Right lobe of liver (tissue), 6 donors: ENCODE measurements around the gene ZNF579. TPM values are rescaled to one million over a fixed set of nuclear protein-coding genes. Genes with fewer than 3 reads are reported as not detected.
"Not testable (repeated sequence)": the region's sequence is repeated elsewhere in the genome, so short reads cannot be mapped to it uniquely, and the experiment has no call there.

Experiments
- ATAC-seq, 4 donors: fragments of 200-7000 bp; cut with Tn5 transposase; one replicate each; pipeline ENCODE4 v1.9.1; 2020; ENCODE audit warnings: mild to moderate bottlenecking in 4 of 4, moderate library complexity in 4 of 4
- DNase-seq, 3 donors: peaks; one replicate each; pipeline ENCODE4 v3.0.0-alpha.2; 2020
- H3K27ac ChIP-seq, 3 donors: fragments of 200-600 bp; one replicate each; pipeline ENCODE4 v1.8.0; 2022
- H3K27me3 ChIP-seq, 2 donors: fragments of 200-600 bp; one replicate each; pipeline ENCODE4 v1.8.0; 2022
- H3K36me3 ChIP-seq, 4 donors: fragments of 200-600 bp; sonication (generic) in 1 of 4; one replicate each; pipeline versions ENCODE4 v1.5.1 to v1.8.0; 2017 to 2022; ENCODE audit warnings: control low read depth in 1 of 4
- H3K4me1 ChIP-seq, 4 donors: fragments of 200-600 bp; sonication (generic) in 1 of 4; one replicate each; pipeline versions ENCODE4 v1.5.1 to v1.8.0; 2017 to 2022; ENCODE audit warnings: control low read depth in 1 of 4
- H3K4me3 ChIP-seq, 3 donors: fragments of 200-600 bp; one replicate each; pipeline ENCODE4 v1.8.0; 2022
- H3K9me3 ChIP-seq, 4 donors: fragments of 200-600 bp; sonication (generic) in 1 of 4; one replicate each; pipeline versions ENCODE4 v1.5.1 to v1.8.0; 2017 to 2022; ENCODE audit warnings: control low read depth in 1 of 4
- POLR2A ChIP-seq: fragments of 450-650 bp; IDR thresholded peaks from one replicate; pipeline ENCODE4 v1.6.1; 2017; ENCODE audit warnings: antibody characterized with exemption, mild to moderate bottlenecking
- WGBS: methylation state at CpG from one replicate; pipeline ENCODE4 v1.1.6; 2018; ENCODE audit warnings: low coverage, low lambda C conversion rate; ENCODE audit not compliant: insufficient coverage; ENCODE audit errors: missing lambda C conversion rate; 5-methylcytosine and 5-hydroxymethylcytosine counted together
- intact Hi-C, 2 donors: fragments of 100-400 bp; cut with DNase I; formaldehyde crosslinking; loops; one replicate each; pipeline versions ENCODE4 v1.11.2 to v1.14.1; 2022
- total RNA-seq, 6 experiments: library from RNA; depleted of rRNA in 2 of 6; stranded (reverse); fragments of >200 nt in 2 of 6; fragmentation: NEBNext Ultra II Directional in 3 of 6; extraction: Animal tissue kit (Norgen Biotek cat#: 25700) in 3 of 6; gene quantifications; one replicate each; pipeline versions ENCODE4 v1.1.0 to v1.2.4, GENCODE V29; 2016 to 2023
- TF ChIP-seq, protein P1 (sequence below), 4 donors: fragments of 200-600 bp in 3 of 4; fragments of 450-650 bp in 1 of 4; IDR thresholded peaks; one replicate each; pipeline versions ENCODE4 v1.5.1 to v1.8.0; 2016 to 2022; ENCODE audit warnings: antibody characterized with exemption in 4 of 4, mild to moderate bottlenecking in 2 of 4
- donor health status: DM: no; HTN: yes; CAD: no.
- donor health status: DM: no; HTN: no; CAD: no.
- donor health status: DM: no; HTN: no; CAD: no.
- donor health status: DM: no; HTN: yes; CAD: no.
- donor health status: DM: no; HTN: yes; CAD: no.

The ZNF579 gene
- total RNA-seq, 6 experiments from 2014 or later, result 1.9 to 4.6 (median 3.6) TPM

DNA sequence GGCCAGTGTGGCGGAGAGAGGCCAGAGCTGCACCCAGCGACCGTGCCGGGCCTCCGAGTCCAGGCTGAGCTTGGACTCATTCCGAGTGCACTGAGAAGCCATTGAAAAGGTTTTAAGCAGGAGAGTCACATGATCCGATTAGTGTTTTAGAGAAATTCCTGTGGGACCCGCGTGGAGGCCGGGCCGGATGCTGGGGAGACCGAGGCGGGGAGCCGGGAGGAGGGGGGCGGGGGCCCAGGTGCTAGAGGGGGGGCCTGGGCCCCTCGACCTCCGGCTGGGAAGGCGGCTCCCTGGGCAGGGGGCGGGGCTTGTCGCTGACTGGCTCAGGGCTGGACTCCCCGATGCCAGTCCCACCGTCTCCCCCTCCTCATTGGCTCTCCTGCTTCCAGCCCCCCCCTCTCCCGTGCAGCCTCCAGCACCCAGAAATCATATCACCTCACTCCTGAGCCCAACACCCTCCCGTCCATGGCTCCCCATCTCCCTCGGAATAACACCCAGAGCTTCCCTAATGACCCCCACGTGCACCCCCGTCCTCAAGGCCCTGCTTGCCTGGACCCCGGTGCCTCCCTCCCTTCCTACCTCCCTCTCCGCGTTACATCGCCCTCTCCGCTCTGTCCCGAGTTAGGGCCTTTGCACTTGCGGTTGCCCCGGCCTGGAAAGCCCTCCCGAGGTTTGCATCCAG, 5.2 kb upstream of the ZNF579 start:
- Histone ChIP-seq H3K4me3 (peak overlapping the region in 1 of 3 donors; percentile 38), H3K36me3 (no peaks in the 10 kb centered on the region), H3K4me1 (peaks cover 0 to 29% (median 4%) of the 10 kb centered on the region in 4 donors), H3K27me3 (no peaks in the 10 kb centered on the region), H3K27ac (peak overlapping the region in 1 of 3 donors; percentile 18), H3K9me3 (no peaks in the 10 kb centered on the region)
- no peak for TF ChIP-seq POLR2A
- TF ChIP-seq, protein P1, sequence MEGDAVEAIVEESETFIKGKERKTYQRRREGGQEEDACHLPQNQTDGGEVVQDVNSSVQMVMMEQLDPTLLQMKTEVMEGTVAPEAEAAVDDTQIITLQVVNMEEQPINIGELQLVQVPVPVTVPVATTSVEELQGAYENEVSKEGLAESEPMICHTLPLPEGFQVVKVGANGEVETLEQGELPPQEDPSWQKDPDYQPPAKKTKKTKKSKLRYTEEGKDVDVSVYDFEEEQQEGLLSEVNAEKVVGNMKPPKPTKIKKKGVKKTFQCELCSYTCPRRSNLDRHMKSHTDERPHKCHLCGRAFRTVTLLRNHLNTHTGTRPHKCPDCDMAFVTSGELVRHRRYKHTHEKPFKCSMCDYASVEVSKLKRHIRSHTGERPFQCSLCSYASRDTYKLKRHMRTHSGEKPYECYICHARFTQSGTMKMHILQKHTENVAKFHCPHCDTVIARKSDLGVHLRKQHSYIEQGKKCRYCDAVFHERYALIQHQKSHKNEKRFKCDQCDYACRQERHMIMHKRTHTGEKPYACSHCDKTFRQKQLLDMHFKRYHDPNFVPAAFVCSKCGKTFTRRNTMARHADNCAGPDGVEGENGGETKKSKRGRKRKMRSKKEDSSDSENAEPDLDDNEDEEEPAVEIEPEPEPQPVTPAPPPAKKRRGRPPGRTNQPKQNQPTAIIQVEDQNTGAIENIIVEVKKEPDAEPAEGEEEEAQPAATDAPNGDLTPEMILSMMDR (IDR thresholded peaks at IDR 0.05), result no peak
- peak; percentile 12 to 52 (median 31) for ATAC-seq
- DNase-seq, result peak; percentile 65 to 68 (median 67)
- intact Hi-C loops, result no loop called here
- WGBS, result 21% methylated on average over 25 of the region's 36 CpGs

DNA sequence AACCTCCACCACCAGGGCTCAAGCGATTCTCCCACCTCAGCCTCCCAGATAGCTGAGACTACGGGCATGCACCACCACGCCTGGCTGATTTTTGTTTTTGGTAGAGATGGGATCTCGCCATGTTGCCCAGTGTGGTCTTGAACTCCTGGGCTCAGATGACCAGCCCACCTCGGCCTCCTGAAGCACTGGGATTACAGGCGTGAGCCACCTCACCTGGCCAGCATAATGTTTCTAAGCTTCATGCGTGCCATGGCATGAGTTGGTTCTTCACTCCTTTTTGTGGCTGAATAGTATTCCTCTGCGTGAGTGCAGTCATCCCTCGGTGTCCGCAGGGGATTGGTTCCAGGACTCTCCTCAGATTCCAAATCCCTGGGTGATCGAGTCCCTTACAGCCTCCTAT, 4.2 kb upstream of the ZNF579 start:
- H3K4me3 ChIP-seq, result no peak overlapping the region
- H3K4me1 ChIP-seq, result peaks cover 0 to 29% (median 4%) of the 10 kb centered on the region in 4 donors
- H3K27me3 ChIP-seq, result no peaks in the 10 kb centered on the region
- no peak for ATAC-seq
- no peaks in the 10 kb centered on the region for H3K9me3 ChIP-seq
- no peak overlapping the region for H3K27ac ChIP-seq
- TF ChIP-seq, protein P1 (IDR thresholded peaks at IDR 0.05), result no peak
- no peak for TF ChIP-seq POLR2A
- no peak for DNase-seq
- intact Hi-C loops, result no loop called here
- WGBS, result 86% methylated on average over 5 of the region's 11 CpGs
- no peaks in the 10 kb centered on the region for H3K36me3 ChIP-seq

DNA sequence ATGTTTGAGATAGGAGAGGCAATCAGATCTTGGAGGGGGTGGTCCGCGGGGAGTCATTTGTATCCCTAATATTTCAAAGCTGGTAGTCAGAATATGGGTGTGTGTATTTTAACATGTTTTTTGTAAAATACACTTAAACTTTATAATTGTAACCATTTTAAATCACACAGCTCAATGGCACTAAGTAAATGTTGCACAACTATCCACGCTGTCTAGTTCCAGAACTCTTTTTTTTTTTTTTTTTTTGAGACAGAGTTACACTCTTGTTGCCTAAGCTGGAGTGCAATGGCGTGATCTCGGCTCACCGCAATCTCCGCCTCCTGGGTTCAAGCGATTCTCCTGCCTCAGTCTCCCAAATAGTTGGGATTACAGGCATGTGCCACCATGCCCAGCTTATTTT, 3.2 kb upstream of the ZNF579 start:
- intact Hi-C loops, DNase-seq, H3K9me3 ChIP-seq, H3K4me3 ChIP-seq, H3K36me3 ChIP-seq, H3K27me3 ChIP-seq: not testable (repeated sequence)
- peak overlapping the region in 1 of 3 donors; percentile 43 for H3K27ac ChIP-seq
- ATAC-seq, result peak in 2 of 4 donors; percentile 5 to 25
- peaks cover 0 to 29% (median 4%) of the 10 kb centered on the region in 4 donors for H3K4me1 ChIP-seq
- WGBS, result 24% methylated on average over 8 of the region's 8 CpGs

DNA sequence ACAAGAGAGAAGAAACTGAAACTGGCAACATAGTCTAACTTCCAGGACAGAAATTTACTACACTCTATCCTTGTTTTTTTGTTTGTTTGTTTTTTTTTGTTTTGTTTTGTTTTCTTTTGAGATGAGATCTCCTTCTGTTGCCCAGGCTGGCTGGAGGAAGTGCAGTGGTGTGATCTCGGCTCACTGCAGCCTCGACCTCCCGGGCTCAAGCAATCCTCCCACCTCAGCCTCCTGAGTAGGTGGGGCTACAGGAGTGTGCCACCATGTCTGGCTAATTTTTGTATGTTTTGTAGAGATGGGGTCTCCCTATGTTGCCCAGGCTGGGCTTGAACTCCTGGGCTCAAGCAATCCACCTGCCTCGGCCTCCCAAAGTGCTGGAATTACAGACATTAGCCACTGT, 1.6 kb upstream of the ZNF579 start:
- DNase-seq, intact Hi-C loops, ATAC-seq, H3K36me3 ChIP-seq, H3K27me3 ChIP-seq, H3K9me3 ChIP-seq: not testable (repeated sequence)
- H3K4me1 ChIP-seq, result peaks cover 0 to 29% (median 4%) of the 10 kb centered on the region in 4 donors
- WGBS, result 59% methylated on average over 4 of the region's 4 CpGs
- peak overlapping the region in 2 of 3 donors; percentile 71 to 78 for H3K27ac ChIP-seq
- peak overlapping the region in 1 of 3 donors; percentile 74 for H3K4me3 ChIP-seq

DNA sequence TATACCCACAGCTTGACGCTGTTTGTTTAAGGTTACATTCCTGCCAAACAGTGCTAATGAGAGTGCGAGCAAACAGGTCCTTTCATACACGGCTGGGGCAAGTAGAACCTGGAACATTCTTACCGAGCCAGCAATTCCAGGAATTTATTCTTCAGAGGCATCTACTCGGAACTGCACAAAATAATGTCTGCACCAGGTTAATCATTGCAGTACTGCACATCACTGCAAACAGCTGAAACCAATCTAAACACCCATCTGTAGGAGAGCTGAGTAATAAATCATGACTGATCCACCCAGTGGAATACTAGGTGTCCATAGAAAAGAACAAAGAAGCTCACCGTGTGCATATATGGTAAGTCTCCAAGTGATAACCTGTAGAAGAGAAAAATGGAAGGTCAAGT, 1.2 kb upstream of the ZNF579 start:
- DNase-seq (no peak), ATAC-seq (peak in 3 of 4 donors; percentile 11 to 44 (median 16))
- TF ChIP-seq, protein P1 (IDR thresholded peaks at IDR 0.05), result no peak
- no peak for TF ChIP-seq POLR2A
- 16% methylated on average over 6 of the region's 6 CpGs for WGBS
- Histone ChIP-seq H3K4me3 (peak overlapping the region in 2 of 3 donors; percentile 13 to 74), H3K9me3 (no peaks in the 10 kb centered on the region), H3K4me1 (peaks cover 0 to 26% (median 4%) of the 10 kb centered on the region in 4 donors), H3K27me3 (no peaks in the 10 kb centered on the region), H3K36me3 (no peaks in the 10 kb centered on the region), H3K27ac (peak overlapping the region; percentile 71 to 85 (median 78))
- intact Hi-C loops, result no loop called here
